Neural cell (in vitro differentiated cells): ENCODE data around the gene THEM4. TPM values are rescaled to one million over a fixed set of nuclear protein-coding genes. Genes with fewer than 3 reads are reported as not detected.

Experiments
- H2AFZ ChIP-seq: fragments of 200-600, 300-800 bp; sonication (generic), shearing (Covaris generic); 2 replicates; pipeline ENCODE4 v1.6.0; 2014; ENCODE audit warnings: low read depth, mild to moderate bottlenecking, antibody characterized with exemption, low read length, moderate library complexity
- H3F3A ChIP-seq: fragments of 200-600 bp; shearing (Covaris generic); 2 replicates; pipeline ENCODE4 v1.6.1; 2016; ENCODE audit warnings: mild to moderate bottlenecking, moderate library complexity, mixed read lengths, antibody characterized with exemption, low read length; ENCODE audit not compliant: insufficient read depth, poor library complexity, severe bottlenecking
- H3K27ac ChIP-seq: fragments of 200-600, 300-800 bp; sonication (generic), shearing (Covaris generic); 2 replicates; pipeline ENCODE4 v1.5.1; 2014; ENCODE audit warnings: mild to moderate bottlenecking, low read length, moderate library complexity
- H3K27me3 ChIP-seq: fragments of 300-800, 200-600 bp; sonication (generic), shearing (Covaris generic); 2 replicates; pipeline ENCODE4 v1.6.0; 2014; ENCODE audit warnings: mild to moderate bottlenecking, low read depth, low read length, moderate library complexity; ENCODE audit not compliant: insufficient read depth
- H3K36me3 ChIP-seq: fragments of 300-800, 200-600 bp; sonication (generic), shearing (Covaris generic); 2 replicates; pipeline ENCODE4 v1.5.1; 2014; ENCODE audit warnings: mild to moderate bottlenecking, antibody characterized with exemption, low read length, moderate library complexity; ENCODE audit not compliant: insufficient read depth
- H3K4me2 ChIP-seq: fragments of 300-800, 200-600 bp; sonication (generic), shearing (Covaris generic); 2 replicates; pipeline ENCODE4 v1.6.0; 2014; ENCODE audit warnings: mild to moderate bottlenecking, low read length
- H3K4me3 ChIP-seq: fragments of 300-800, 200-600 bp; sonication (generic), shearing (Covaris generic); 2 replicates; pipeline ENCODE4 v1.5.1; 2014; ENCODE audit warnings: mild to moderate bottlenecking, low read length, moderate library complexity
- H3K79me2 ChIP-seq: fragments of 200-600 bp; shearing (Covaris generic); replicated peaks from 2 replicates; pipeline ENCODE4 v1.6.0; 2014; ENCODE audit warnings: mild to moderate bottlenecking, low read length, moderate library complexity; ENCODE audit not compliant: insufficient read depth
- H3K9ac ChIP-seq: fragments of 300-800, 200-600 bp; sonication (generic), shearing (Covaris generic); 2 replicates; pipeline ENCODE4 v1.6.1; 2016; ENCODE audit warnings: mild to moderate bottlenecking, low read length, mixed read lengths
- H3K9me2 ChIP-seq: fragments of 200-600 bp; shearing (Covaris generic); 2 replicates; pipeline ENCODE4 v1.6.1; 2016; ENCODE audit warnings: mild to moderate bottlenecking, low read length, mixed read lengths; ENCODE audit not compliant: insufficient read depth
- H3K9me3 ChIP-seq: fragments of 200-600, 300-800 bp; sonication (generic), shearing (Covaris generic); 2 replicates; pipeline ENCODE4 v1.6.1; 2016; ENCODE audit warnings: mild to moderate bottlenecking, mixed run types, low read length, moderate library complexity, mixed read lengths
- H4K20me1 ChIP-seq: fragments of 200-600 bp; shearing (Covaris generic); 2 replicates; pipeline ENCODE4 v1.6.1; 2016; ENCODE audit warnings: mild to moderate bottlenecking, mixed run types; ENCODE audit not compliant: insufficient read depth
- EP300 ChIP-seq: fragments of 450-650 bp; conservative IDR thresholded peaks from 2 replicates; pipeline ENCODE4 v1.6.1; 2014; ENCODE audit warnings: antibody characterized with exemption, mild to moderate bottlenecking, moderate library complexity; ENCODE audit not compliant: poor library complexity, severe bottlenecking
- EZH2 ChIP-seq: fragments of 200-600, 300-800 bp; shearing (Covaris generic), sonication (generic); IDR thresholded peaks from 2 replicates; pipeline ENCODE4 v1.6.1; 2014; ENCODE audit warnings: antibody characterized with exemption, low read length, borderline replicate concordance, mild to moderate bottlenecking; ENCODE audit not compliant: insufficient read depth, poor library complexity, severe bottlenecking
- MXI1 ChIP-seq: fragments of 450-650 bp; conservative IDR thresholded peaks from 2 replicates; pipeline ENCODE4 v1.6.1; 2014; ENCODE audit warnings: antibody characterized with exemption, mild to moderate bottlenecking; ENCODE audit not compliant: poor library complexity, severe bottlenecking
- POLR2AphosphoS5 ChIP-seq: IDR thresholded peaks from 2 replicates; pipeline ENCODE4 v1.6.1; 2012
- RAD21 ChIP-seq: fragments of 450-650 bp; conservative IDR thresholded peaks from 2 replicates; pipeline ENCODE4 v1.6.1; 2014; ENCODE audit warnings: antibody characterized with exemption, mild to moderate bottlenecking, moderate library complexity
- SMC3 ChIP-seq: fragments of 450-650 bp; conservative IDR thresholded peaks from 2 replicates; pipeline ENCODE4 v1.6.1; 2014; ENCODE audit warnings: antibody characterized with exemption, mild to moderate bottlenecking, moderate library complexity; ENCODE audit not compliant: poor library complexity
- TAF1 ChIP-seq: IDR thresholded peaks from 2 replicates; pipeline ENCODE4 v1.6.1; 2012; ENCODE audit warnings: low read depth
- polyA plus RNA-seq: library from polyadenylated mRNA; depleted of rRNA; stranded (reverse); fragments of >200 nt; gene quantifications from 2 replicates; pipeline ENCODE4 v1.2.3, GENCODE V29; 2014
- TF ChIP-seq, protein P1 (sequence below): fragments of 450-650 bp; IDR thresholded peaks from 2 replicates; pipeline ENCODE4 v1.5.1; 2014; ENCODE audit warnings: antibody characterized with exemption, mild to moderate bottlenecking, moderate library complexity; ENCODE audit not compliant: poor library complexity, severe bottlenecking
- TF ChIP-seq, protein P2 (sequence below): IDR thresholded peaks from 2 replicates; pipeline ENCODE4 v1.6.1; 2012; ENCODE audit warnings: borderline replicate concordance

The THEM4 gene
- polyA plus RNA-seq, 1 donor from 2014 or later, result 11.3 TPM

DNA sequence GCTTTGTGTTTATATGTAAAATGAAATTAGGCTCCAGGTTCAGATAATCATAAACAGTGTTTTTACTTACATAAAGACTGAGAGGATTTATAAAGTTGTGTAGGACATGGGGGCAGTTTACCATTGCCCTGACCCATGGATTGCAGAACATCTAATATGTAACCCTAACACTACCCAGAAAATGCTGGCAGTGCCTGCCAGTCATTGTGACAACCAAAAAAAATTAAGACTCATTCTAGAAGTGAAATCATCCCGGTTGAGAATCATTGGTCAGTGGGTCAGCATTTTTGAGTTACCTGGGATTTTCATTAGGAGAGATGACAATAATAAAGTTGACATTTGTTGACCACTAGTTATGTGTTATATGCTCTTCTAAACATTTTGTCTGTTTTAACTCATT lies 31.2 kb upstream of the THEM4 start:
- Histone ChIP-seq H4K20me1 (no peaks in the 10 kb centered on the region), H3K4me2 (no peak overlapping the region), H3K9me3 (no peaks in the 10 kb centered on the region), H3K27ac (no peak overlapping the region), H3K9ac (no peak overlapping the region), H3F3A (no peaks in the 10 kb centered on the region), H3K4me3 (no peak overlapping the region), H3K36me3 (no peaks in the 10 kb centered on the region), H3K9me2 (no peaks in the 10 kb centered on the region), H3K27me3 (no peaks in the 10 kb centered on the region), H3K79me2 (no peaks in the 10 kb centered on the region), H2AFZ (no peak overlapping the region)
- TF ChIP-seq, protein P1, sequence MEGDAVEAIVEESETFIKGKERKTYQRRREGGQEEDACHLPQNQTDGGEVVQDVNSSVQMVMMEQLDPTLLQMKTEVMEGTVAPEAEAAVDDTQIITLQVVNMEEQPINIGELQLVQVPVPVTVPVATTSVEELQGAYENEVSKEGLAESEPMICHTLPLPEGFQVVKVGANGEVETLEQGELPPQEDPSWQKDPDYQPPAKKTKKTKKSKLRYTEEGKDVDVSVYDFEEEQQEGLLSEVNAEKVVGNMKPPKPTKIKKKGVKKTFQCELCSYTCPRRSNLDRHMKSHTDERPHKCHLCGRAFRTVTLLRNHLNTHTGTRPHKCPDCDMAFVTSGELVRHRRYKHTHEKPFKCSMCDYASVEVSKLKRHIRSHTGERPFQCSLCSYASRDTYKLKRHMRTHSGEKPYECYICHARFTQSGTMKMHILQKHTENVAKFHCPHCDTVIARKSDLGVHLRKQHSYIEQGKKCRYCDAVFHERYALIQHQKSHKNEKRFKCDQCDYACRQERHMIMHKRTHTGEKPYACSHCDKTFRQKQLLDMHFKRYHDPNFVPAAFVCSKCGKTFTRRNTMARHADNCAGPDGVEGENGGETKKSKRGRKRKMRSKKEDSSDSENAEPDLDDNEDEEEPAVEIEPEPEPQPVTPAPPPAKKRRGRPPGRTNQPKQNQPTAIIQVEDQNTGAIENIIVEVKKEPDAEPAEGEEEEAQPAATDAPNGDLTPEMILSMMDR, result no peak
- TF ChIP-seq POLR2AphosphoS5 (no peak), EZH2 (no peak), RAD21 (no peak), EP300 (no peak), TAF1 (no peak), SMC3 (no peak), MXI1 (no peak)
- TF ChIP-seq, protein P2, sequence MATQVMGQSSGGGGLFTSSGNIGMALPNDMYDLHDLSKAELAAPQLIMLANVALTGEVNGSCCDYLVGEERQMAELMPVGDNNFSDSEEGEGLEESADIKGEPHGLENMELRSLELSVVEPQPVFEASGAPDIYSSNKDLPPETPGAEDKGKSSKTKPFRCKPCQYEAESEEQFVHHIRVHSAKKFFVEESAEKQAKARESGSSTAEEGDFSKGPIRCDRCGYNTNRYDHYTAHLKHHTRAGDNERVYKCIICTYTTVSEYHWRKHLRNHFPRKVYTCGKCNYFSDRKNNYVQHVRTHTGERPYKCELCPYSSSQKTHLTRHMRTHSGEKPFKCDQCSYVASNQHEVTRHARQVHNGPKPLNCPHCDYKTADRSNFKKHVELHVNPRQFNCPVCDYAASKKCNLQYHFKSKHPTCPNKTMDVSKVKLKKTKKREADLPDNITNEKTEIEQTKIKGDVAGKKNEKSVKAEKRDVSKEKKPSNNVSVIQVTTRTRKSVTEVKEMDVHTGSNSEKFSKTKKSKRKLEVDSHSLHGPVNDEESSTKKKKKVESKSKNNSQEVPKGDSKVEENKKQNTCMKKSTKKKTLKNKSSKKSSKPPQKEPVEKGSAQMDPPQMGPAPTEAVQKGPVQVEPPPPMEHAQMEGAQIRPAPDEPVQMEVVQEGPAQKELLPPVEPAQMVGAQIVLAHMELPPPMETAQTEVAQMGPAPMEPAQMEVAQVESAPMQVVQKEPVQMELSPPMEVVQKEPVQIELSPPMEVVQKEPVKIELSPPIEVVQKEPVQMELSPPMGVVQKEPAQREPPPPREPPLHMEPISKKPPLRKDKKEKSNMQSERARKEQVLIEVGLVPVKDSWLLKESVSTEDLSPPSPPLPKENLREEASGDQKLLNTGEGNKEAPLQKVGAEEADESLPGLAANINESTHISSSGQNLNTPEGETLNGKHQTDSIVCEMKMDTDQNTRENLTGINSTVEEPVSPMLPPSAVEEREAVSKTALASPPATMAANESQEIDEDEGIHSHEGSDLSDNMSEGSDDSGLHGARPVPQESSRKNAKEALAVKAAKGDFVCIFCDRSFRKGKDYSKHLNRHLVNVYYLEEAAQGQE, result no peak

GRCh38 chr1:151939779-151940178 lies 30.5 kb upstream of the THEM4 start:
- Histone ChIP-seq H3K4me3 (no peak overlapping the region), H3K9me2 (no peaks in the 10 kb centered on the region), H3K4me2 (no peak overlapping the region), H3K27ac (no peak overlapping the region), H3F3A (no peaks in the 10 kb centered on the region), H4K20me1 (no peaks in the 10 kb centered on the region), H3K9me3 (no peaks in the 10 kb centered on the region), H3K9ac (no peak overlapping the region), H2AFZ (no peak overlapping the region), H3K79me2 (no peaks in the 10 kb centered on the region), H3K36me3 (no peaks in the 10 kb centered on the region), H3K27me3 (no peaks in the 10 kb centered on the region)
- no peak for TF ChIP-seq RAD21
- TF ChIP-seq MXI1, result no peak
- no peak for TF ChIP-seq EZH2
- TF ChIP-seq, protein P1, result no peak
- no peak for TF ChIP-seq SMC3
- no peak for TF ChIP-seq EP300
- TF ChIP-seq POLR2AphosphoS5, result no peak
- no peak for TF ChIP-seq TAF1
- TF ChIP-seq, protein P2, result no peak
